GM18502 (cell line): ENCODE data around the gene CREM.
"Not testable (repeated sequence)": the region's sequence is repeated elsewhere in the genome, so short reads cannot be mapped to it uniquely, and the experiment has no call there.

Experiments used
- ATAC-seq: cut with Tn5 transposase; IDR thresholded peaks from one replicate; pipeline ENCODE4 v1.9.1; 2021; ENCODE audit warnings: mild to moderate bottlenecking; ENCODE audit not compliant: unreplicated experiment, poor library complexity

CREM gene

DNA sequence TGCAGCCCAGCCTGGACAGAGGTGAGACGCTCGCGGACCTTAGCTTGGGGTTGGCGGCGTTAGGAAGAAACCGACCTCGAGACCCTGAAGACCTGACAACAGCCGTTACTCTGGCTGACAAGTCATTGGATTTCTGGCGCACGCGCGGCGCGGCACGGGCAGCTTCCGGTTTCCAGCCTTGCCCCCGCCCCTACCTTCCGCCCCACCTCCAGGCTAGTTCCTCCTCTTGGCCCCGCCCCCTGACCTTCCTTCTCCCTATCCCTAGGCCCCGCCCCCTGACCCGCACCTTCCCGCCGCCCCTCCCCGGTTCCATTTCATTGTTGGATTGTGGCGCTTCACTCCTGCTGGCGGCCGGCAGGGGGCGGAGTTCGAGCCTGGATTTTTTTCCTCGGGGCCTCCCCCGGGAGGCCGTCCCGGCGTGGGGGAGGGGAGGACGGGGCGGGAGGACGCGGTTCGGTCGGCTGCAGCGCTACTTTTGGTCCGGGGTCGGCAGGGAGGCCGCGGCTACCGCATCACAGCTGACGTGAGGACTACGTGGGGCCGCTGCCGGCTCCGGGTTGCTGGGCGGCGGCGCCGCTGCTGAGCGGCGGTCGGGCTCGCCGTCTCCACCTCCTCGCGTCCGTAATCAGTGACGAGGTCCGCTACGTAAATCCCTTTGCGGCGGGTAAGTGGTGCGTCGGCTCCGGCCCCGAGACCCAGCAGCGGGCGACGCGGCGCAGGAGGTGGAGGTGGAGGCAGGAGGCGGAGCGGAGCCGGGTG lies at the start of gene CREM:
TSS of gene CREM (plus strand) at position 317 of the 759 bp plus-strand sequence. CDS start 10,990 bp downstream, outside the sequence.
- peak; percentile 82 for ATAC-seq

DNA sequence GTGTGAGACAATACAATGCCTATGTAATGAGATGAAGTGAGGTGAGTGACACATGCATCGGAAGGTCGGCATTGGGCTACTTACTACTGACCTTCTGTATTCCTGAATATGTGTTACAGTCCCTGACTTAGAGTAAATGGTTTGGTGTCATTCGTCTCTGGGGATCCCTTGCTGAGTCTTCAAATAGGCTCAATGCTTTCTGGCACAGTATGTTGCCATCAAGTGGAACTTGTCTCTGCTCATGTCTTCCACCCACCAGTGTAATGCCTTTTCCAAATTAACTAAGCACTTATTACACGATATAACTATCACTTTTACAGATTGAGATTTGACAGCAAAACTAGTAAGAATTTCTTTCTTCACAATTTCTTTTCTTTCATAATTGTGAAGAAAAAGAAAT lies 47.4 kb upstream of the CREM start:
- no peak for ATAC-seq

DNA sequence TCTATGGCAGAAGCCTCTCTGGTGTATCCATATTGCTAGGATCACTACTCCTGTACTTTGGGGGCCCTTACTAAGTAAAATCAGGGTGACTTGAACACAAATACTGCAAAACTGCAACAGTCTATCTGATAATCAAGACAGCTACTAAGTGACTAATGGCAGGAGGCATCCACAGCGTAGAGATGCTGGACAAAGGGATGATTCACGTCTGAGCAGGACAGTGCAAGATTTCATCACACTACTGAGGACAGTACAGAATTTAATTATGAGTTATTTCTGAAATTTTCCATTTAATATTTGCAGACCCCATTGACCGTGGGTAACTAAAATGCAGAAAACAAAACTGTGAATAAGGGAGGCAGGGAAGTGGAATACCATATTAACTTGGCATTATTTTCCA lies 46.9 kb upstream of the CREM start:
- ATAC-seq: no peak

DNA sequence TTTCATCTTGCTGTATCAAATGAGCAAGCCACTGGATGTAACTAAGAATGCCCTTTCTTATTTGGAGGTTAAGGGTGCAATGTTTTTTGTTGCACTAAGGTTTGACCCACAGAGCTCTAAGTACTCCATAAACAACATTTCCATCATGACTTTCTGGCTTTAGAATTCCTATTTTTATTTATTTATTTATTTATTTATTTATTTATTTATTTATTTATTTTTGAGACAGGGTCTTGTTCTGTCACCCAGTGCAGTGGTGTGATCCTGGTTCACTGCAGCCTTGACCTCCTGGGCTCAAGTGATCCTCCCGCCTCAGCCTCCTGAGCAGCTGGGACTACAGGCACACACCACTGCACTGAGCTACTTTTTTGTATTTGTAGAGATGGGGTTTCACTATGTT lies 46.4 kb upstream of the CREM start:
- ATAC-seq: not testable (repeated sequence)

DNA sequence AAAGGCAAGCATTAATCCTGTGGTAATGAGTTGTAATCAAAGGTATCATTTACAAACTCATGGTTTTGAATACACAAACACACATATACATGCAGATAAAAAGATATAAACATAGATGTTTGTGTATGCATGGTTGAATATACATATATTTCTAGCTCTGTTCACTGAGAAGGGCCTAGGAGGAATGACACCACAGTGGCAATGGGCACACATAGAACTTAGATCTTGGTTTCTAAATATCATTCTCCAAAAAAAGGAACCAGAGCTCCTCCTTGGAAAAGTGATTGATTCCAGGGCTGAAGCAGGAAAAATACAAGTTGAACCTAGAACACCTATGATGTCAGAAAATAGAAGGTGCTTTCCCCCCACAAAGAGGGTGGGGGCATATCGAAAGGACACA lies 43.4 kb upstream of the CREM start:
- ATAC-seq: no peak

DNA sequence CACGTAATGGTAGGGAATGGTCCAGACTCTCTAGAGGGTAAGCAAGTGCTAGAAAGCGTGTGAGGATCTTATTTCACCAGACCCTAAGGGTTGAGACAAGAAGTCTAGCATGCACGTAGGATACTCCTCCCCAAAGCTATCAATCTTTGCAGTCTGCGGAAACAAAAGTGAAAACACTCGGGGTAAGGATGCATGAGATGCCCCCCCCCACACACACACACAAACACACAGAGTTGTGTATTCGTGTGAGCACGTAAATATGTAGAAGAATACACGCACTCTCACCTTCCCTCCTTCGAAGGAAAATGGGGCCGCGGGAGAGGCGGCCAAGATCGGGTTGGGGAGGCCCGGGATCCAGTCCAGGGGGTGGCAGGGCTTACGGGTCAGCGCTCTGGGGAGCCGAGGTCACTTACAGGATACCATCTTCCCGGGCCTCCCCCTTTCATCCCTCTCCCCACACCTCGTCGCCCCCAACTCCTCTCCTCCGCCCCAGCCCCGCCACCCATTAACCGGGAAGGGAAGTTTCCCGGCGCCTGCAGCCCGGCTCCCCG lies 37.0 kb upstream of the CREM start:
- peak; percentile 31 for ATAC-seq

DNA sequence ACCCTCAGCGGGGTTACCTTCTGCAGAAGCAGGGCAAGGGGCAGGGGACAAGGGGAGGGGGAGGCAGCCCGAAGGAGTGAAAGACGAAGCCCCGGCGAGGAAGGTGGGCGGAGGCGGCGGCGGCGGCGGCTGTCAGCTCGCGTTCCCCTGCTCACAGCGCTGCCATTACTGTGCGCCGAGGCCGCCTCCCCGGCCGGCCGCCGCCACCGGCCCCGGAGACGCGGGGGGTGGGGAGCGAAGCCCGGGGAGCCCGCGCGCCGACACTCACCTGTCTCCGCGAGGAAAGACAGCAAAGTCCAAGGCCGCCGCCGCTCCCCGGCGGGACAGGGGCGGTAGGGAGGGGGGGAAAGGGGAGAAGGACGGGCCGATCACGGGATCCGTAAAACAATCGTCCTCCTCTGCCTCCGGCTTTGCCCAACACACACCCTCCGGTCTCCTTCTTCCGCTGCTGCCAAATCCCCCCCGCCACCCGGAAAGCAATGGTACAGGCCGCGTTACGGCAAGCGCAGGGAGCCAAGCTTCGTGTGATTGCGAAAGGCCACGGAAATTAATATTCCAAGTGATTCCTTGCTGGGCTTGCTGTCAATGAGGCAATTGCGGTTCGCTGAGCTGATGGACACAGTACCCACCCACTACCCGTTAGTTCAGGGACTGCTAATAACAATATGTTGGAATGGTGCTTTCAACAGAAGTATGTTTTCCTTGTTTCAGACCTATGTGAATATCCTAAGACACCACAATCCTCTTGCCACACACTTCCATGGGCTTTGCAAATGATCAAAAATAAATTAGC lies 36.3 kb upstream of the CREM start, which contains the start of gene CUL2:
TSS of gene CUL2 (minus strand) at position 180 of the 793 bp plus-strand sequence. CDS start 19,024 bp downstream, outside the sequence.
- ATAC-seq: peak; percentile 94

DNA sequence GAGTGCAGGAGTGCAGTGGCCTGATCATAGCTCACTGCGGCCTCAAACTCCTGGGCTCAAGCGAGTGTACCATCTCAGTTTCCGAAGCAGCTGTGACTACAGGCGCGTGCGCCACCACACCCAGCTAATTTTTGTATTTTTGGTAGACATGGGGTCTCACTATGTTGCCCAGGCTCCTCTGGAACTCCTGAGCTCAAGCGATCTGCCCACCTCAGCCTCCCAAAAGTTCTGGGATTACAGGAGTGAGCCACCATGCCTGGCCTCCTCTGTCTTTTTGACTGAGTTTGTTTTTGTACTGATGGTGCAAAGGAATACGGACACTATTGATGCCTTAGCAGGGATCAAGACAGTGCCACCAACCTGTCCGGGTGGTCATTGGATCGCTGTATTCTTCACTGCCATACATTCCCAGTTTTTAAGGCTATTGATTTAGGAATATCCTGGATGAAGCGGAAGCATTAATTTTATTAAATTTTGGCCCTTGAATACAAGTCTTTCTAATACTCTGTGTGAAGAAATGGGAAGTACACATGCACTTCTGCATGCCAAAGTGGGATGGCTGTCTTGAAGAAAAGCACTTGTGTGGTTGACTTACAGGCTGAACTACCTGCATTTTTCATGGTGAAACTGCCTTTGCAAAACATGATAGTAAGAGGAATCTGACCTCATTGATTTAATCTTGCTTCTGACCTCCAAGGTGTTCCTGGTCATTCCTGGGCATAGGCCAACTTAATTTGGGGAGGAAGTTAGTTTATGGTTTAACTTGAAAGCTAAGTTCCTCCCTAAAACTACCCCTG lies 34.5 kb upstream of the CREM start:
- ATAC-seq: no peak

DNA sequence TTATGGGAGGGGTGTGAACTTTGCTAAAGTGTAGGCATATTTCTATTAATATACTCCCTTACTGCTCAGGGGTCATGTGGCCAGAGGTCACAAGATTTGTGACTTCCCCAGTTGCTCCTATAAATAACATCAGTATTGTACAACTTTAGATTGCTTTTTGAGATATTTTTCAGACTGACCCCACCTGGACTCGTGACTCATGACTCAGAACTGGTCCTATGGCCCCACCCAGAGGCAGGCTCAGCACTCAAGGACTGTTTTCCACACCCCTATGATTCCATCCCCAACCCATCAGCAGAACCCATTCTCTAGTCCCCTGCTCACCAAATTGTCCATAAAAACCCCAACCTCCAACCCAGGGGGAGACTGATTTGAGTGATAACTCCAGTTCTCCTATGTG lies 33.8 kb upstream of the CREM start:
- ATAC-seq: no peak

DNA sequence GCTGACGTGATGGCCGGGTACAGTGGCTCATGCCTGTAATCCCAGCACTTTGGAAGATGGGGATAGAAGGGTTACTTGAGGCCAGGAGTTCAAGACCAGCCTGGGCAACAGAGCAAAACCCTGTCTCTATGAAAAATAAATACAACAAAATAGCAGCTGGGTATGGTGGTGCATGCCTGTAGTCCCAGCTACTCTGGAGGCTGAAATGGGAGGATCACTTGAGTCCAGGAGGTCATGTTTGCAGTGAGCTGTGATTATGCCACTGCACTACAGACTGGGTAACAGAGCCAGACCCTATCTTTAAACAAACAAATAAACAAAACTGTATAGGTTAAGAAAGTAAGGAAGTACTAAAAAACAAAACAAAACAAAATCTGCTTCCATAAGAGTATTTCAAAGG lies 30.3 kb upstream of the CREM start:
- ATAC-seq: no peak

DNA sequence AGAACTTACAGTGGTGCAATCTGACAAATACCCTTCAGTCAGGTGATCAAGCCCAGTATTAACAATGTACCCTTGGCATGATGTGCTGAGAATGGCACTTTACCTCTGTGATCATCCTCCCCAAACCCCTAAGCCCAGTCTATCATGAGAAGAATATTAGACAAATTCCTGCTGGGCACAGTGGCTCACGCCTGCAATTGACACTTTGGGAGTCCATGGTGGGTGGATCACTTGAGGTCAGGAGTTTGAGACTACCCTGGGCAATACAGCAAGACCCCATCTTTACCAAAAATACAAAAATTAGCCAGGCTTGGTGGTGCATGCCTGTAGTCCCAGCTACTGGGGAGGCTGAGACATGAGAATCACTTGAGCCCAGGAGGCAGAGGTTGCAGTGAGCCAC lies 29.1 kb upstream of the CREM start:
- no peak for ATAC-seq

DNA sequence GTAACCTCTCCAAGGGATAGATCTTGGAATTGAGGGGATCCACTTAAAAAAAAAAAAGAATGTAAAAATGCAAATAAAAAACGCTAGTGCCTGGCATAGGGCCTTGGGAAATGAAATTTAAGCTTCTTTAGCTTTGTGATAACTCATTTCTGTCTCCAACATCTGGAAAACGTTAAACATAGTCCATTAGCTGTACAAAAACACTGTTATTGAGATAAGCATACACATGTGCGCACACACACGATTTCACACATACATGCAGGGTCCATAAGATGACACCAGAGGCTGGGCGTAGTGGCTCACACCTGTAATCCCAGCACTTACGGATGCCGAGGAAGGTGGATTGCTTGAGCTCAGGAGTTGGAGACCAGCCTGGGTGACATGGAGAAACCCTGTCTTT lies 22.8 kb upstream of the CREM start:
- ATAC-seq: no peak

DNA sequence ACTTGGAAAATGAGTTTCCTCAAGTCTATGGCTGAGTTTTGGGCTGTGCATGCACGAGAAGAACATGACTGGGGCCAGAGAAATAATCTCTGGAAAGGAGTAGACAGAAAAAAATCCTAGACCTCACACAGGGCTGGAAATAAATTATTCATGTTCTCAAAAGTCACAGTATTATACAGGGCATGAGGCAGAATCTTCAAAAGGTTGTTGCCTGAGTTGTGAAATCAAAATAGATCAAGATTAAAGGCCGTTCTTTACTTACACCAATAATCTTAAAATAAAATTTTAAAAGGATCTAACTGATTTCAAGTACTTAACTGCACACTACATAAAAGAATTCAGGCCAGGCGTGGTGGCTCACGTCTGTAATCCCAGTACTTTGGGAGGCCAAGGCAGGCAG lies 14.1 kb upstream of the CREM start:
- ATAC-seq: no peak

DNA sequence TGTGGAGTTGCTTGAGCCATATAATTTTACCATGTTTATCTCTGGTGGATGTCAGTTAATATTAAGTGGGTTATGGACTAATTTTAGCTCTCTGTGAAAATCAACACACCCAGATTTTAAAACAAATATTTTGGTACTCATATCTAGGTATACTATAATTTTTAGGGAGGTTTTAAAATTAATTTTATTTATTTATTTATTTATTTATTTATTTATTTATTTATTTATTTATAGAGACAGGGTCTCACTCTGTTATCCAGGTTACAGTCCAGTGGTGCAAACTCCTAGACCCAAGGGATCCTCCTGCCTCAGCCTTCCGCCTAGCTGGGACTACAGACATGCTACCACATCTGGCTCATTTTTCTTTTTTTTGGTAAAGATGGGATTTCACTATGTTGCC lies 7.3 kb upstream of the CREM start:
- ATAC-seq: no peak

DNA sequence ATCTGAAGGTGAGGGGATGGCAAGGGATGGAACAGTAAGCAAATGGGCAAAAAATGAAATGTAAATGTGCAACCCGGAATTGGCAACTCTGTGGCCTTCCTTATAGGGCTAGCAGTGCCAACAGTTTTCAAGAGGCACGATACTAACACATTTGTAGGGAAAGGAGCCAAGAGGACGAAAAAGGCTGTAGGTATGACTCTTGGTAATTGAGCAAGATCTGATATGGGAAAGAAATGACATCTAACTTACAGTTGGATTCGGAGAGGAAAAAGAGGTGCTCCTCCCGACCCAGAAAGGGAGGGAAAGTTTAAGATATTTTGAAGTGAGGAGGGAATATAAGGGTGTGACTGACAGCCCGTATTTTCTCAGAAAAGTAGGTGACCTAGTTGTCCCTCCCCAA lies 2.1 kb upstream of the CREM start:
- no peak for ATAC-seq

DNA sequence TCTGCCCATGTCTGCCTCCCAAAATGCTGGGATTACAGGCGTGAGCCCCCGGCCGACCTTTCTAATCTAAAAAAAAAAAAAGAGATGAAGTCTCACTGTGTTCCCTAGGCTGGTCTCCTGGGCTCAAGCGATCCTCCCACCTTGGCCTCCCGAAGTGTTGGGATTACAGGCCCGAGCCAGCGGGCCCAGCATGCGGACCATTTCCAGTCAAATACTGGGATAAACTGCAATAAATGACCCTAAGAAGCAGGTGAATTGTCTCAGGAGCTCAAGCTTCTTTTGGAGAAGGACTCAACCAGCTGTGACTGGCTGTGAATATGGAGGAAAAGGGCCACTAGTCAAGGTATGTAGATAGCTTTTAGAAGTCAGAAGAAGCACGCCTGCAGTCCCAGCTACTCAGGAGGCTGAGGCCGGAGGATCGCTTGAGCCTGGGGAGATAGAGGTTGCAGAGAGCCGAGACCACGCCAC lies 550 bp upstream of the CREM start:
- ATAC-seq: no peak

DNA sequence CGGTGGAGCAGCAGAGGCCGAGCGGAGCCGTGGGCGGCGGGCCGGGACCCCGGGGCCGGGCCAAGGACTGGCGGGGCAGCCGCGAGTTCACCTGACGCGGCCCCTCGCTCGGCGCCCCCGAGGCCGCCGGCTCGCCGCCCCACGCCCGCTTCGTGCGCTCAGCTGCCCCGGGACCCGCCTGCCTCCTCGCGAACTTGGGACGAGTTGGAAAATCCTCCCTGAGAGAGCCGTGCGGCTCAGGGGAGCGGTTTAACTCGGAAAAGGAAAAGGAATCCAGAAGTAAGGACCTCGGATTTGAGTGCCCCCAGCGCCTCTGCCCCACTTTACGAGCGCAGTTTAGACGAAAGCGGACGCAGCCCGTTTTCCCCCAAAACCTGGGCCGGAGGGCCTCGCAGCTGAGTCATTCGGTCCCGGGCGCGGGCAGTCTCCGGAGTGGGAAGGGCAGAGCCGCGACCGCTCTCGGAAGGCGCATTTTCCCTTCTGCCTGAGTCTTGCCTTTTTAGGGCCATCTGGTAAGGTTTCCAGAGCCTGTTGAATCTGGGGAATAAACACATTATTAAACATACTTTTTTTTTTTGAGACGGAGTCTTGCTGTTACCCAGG lies 744 bp downstream of the CREM start:
- peak; percentile 7 for ATAC-seq

DNA sequence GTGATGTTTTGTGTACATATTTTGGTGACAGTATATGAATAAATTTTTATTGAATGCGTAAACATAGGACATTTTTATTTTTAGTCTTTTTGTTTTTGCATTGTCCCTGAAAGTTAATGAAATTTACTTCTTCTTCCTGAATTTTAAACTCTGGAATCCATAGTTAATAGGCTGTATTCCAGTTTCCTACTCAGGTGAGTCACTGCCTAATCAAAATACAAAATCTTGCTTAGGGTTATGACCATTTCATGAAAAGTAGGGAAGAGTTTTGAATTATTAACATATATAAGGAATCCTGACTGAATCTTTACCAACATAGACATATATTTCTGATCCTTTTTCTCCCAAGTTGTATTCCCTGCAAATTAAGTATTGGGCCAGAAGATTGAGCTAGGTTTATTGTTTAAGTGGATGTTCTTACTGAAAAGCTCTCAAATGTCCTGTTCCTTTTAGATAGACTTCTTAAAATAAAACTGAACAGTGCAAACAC lies 2.6 kb downstream of the CREM start:
- no peak for ATAC-seq

DNA sequence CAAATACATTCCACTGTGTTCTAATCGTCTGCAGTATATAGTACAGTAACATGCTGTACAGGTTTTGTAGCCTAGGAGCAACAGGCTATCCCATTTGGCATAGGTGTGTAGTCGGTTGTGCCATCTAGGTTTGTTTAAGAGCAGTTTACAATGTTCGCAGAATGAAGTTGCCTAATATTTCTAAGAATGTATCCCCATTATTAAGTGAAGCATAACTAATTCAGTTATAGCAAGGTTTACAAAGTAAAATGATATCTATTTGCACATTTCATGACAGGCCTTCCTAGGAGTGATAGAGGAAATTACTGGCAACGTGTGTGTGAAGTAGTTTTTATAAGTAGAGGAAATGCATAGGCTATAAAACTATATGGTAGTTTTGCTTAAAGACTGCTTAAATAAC lies 4.0 kb downstream of the CREM start:
- no peak for ATAC-seq

DNA sequence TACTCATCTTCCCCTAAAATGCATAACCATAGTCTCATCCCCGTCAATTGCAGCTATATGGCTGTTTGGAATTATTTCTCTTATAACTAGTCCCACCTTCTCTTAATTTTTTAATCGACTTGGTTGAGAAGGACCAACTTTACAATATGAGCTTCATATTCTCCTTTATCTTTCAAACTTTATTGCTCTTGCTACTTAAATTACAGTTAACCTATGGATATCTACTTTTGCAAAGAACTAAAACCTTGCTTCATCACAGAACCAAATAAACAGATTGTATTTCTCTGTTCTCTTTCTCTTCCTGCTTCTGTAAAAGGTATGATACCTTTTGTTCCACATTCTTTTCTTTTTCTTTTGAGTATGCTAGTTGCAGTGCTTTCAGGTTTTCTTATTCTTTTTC lies 6.1 kb downstream of the CREM start:
- no peak for ATAC-seq
